WTC11 (cell line): ENCODE data around the gene SLC25A6. TPM values are rescaled to one million over a fixed set of nuclear protein-coding genes. Genes with fewer than 3 reads are reported as not detected.

Source experiments
- ATAC-seq: fragments of 200-7000 bp; cut with Tn5 transposase; 2 replicates; pipeline ENCODE4 v1.10.0; 2021; ENCODE audit warnings: mild to moderate bottlenecking, moderate library complexity
- CTCF ChIA-PET: fragments of 300-600 bp; sonication (Branson Sonifier 250); formaldehyde crosslinking; loops from one replicate; lab custom pipeline; 2021; ENCODE audit warnings: antibody characterized with exemption; lab: Charles Lee
- POLR2A ChIA-PET: fragments of 350-600 bp; sonication (Branson Sonifier 250); formaldehyde crosslinking; loops from one replicate; lab custom pipeline; 2021; ENCODE audit warnings: antibody characterized with exemption; lab: Charles Lee
- DNase-seq: peaks from one replicate; pipeline ENCODE4 v3.0.0; 2021; ENCODE audit warnings: low spot score
- H3K27ac Mint-ChIP-seq: 2 replicates; pipeline ENCODE4 v1.8.0; 2021; ENCODE audit warnings: mixed read lengths
- H3K27me3 Mint-ChIP-seq: 2 replicates; pipeline ENCODE4 v1.8.0; 2021; ENCODE audit warnings: low read depth, mild to moderate bottlenecking, moderate library complexity, mixed read lengths
- H3K36me3 Mint-ChIP-seq: 2 replicates; pipeline ENCODE4 v1.8.0; 2021; ENCODE audit warnings: mixed read lengths
- H3K4me1 Mint-ChIP-seq: 2 replicates; pipeline ENCODE4 v1.8.0; 2022; ENCODE audit warnings: mixed read lengths
- H3K4me3 Mint-ChIP-seq: 2 replicates; pipeline ENCODE4 v1.8.0; 2021; ENCODE audit warnings: mild to moderate bottlenecking, moderate library complexity, mixed read lengths
- H3K9me3 Mint-ChIP-seq: 2 replicates; pipeline ENCODE4 v1.8.0; 2021; ENCODE audit warnings: mixed read lengths
- ATF1 ChIP-seq: sonication (generic); formaldehyde crosslinking; IDR thresholded peaks from 2 replicates; pipeline ENCODE4 v1.8.1; 2023; ENCODE audit warnings: mild to moderate bottlenecking, moderate library complexity, missing genetic modification reagents
- CREB1 ChIP-seq: sonication (generic); formaldehyde crosslinking; IDR thresholded peaks from 2 replicates; pipeline ENCODE4 v1.8.0; 2023; ENCODE audit warnings: mild to moderate bottlenecking, missing genetic modification reagents
- CREM ChIP-seq: sonication (generic); formaldehyde crosslinking; IDR thresholded peaks from 2 replicates; pipeline ENCODE4 v1.8.1; 2022; ENCODE audit warnings: mild to moderate bottlenecking, missing genetic modification reagents, moderate library complexity
- EMX1 ChIP-seq: fragments of 250-450 bp; sonication (Bioruptor Pico); IDR thresholded peaks from 2 replicates; pipeline ENCODE4 v1.8.0; 2021; ENCODE audit warnings: mild to moderate bottlenecking
- GABPB1 ChIP-seq: sonication (generic); formaldehyde crosslinking; IDR thresholded peaks from 2 replicates; pipeline ENCODE4 v1.8.1; 2023; ENCODE audit warnings: mild to moderate bottlenecking, missing genetic modification reagents
- KAT7 ChIP-seq: sonication (generic); formaldehyde crosslinking; IDR thresholded peaks from 2 replicates; pipeline ENCODE4 v1.8.1; 2023; ENCODE audit warnings: missing genetic modification reagents, mild to moderate bottlenecking, borderline replicate concordance
- NFE2L1 ChIP-seq: sonication (generic); formaldehyde crosslinking; IDR thresholded peaks from 2 replicates; pipeline ENCODE4 v1.8.1; 2023; ENCODE audit warnings: missing genetic modification reagents
- NR2C2 ChIP-seq: sonication (generic); formaldehyde crosslinking; IDR thresholded peaks from 2 replicates; pipeline ENCODE4 v1.8.0; 2022; ENCODE audit warnings: mild to moderate bottlenecking, missing genetic modification reagents
- SP1 ChIP-seq: sonication (generic); formaldehyde crosslinking; conservative IDR thresholded peaks from 2 replicates; pipeline ENCODE4 v1.8.1; 2022; ENCODE audit warnings: missing genetic modification reagents
- TEAD1 ChIP-seq: sonication (generic); formaldehyde crosslinking; IDR thresholded peaks from 2 replicates; pipeline ENCODE4 v1.8.0; 2022; ENCODE audit warnings: mild to moderate bottlenecking, missing genetic modification reagents
- ZNF317 ChIP-seq: sonication (generic); formaldehyde crosslinking; IDR thresholded peaks from 2 replicates; pipeline ENCODE4 v1.8.1; 2023; ENCODE audit warnings: low read depth, mild to moderate bottlenecking, moderate library complexity, missing genetic modification reagents, borderline replicate concordance
- ZNF423 ChIP-seq: fragments of 250-450 bp; sonication (Bioruptor Pico); IDR thresholded peaks from 2 replicates; pipeline ENCODE4 v2.1.2; 2022; ENCODE audit warnings: mild to moderate bottlenecking, moderate library complexity
- total RNA-seq: library from RNA; stranded (reverse); gene quantifications from 3 replicates; pipeline ENCODE4 v1.2.3, GENCODE V29; 2021
- TF ChIP-seq, protein P1 (sequence below): sonication (generic); formaldehyde crosslinking; IDR thresholded peaks from 2 replicates; pipeline ENCODE4 v1.8.1; 2023; ENCODE audit warnings: mild to moderate bottlenecking, missing genetic modification reagents, borderline replicate concordance
- TF ChIP-seq, protein P2 (sequence below): fragments of 250-450 bp; sonication (Bioruptor Pico); IDR thresholded peaks from 2 replicates; pipeline ENCODE4 v1.8.0; 2021; ENCODE audit warnings: mild to moderate bottlenecking
- TF ChIP-seq, protein P3 (sequence below): sonication (generic); formaldehyde crosslinking; IDR thresholded peaks from 2 replicates; pipeline ENCODE4 v1.8.1; 2023; ENCODE audit warnings: mild to moderate bottlenecking, missing genetic modification reagents
- TF ChIP-seq, protein P4 (sequence below): sonication (generic); formaldehyde crosslinking; IDR thresholded peaks from 2 replicates; pipeline ENCODE4 v1.8.1; 2023; ENCODE audit warnings: mild to moderate bottlenecking, missing genetic modification reagents, moderate library complexity
- TF ChIP-seq, protein P5 (sequence below): fragments of 250-450 bp; sonication (Bioruptor Pico); conservative IDR thresholded peaks from 2 replicates; pipeline ENCODE4 v1.9.0; 2021; ENCODE audit warnings: mild to moderate bottlenecking
- TF ChIP-seq, protein P6 (sequence below): sonication (generic); formaldehyde crosslinking; IDR thresholded peaks from 2 replicates; pipeline ENCODE4 v1.8.1; 2022; ENCODE audit warnings: low read depth, mild to moderate bottlenecking, moderate library complexity, missing genetic modification reagents, borderline replicate concordance

The SLC25A6 gene
- total RNA-seq, 1 experiment from 2014 or later: 627 TPM

DNA sequence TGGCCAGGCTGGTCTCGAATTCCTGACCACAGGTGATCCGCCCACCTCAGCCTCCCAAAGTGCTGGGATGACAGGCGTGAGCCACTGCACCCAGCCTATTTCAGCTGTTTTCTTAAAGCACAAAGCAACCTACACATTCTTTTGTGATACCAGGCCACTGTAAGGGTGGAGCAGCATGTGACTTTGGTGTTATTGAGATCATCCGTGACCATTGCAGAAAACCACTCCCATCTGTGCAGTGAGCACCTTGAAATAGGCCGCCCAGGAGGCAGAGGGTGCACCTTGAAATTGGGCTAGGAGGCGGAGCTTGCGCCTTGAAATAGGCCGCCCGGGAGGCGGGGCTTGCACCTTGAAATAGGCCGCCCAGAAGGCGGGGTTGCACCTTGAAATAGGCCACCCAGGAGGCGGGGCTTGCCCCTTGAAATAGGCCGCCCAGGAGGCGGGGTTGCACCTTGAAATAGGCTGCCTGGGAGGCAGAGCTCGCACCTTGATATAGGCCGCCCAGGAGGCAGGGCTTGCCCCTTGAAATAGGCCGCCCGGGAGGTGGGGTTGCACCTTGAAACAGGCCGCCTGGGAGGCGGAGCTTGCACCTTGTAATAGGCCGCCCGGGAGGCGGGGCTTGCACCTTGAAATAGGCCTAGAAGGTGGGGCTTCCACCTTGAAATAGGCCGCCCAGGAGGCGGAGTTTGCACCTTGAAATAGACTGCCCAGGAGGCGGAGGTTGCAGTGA, 9.0 kb upstream of the SLC25A6 start:
- H3K27ac Mint-ChIP-seq: peak overlapping the region; percentile 46; the same call in 1 of the 2 replicates
- DNase-seq (peak; percentile 88), ATAC-seq (peak; percentile 92)
- TF ChIP-seq NR2C2 (CRISPR knock-in tag) (no peak), EMX1 (0 out of 2 replicates have a peak, but pooled peaks have one; percentile 40), GABPB1 (CRISPR knock-in tag) (no peak), SP1 (CRISPR knock-in tag) (peak; percentile 50; the same call in 1 of the 2 replicates), ZNF317 (CRISPR knock-in tag) (no peak)
- TF ChIP-seq, protein P1, sequence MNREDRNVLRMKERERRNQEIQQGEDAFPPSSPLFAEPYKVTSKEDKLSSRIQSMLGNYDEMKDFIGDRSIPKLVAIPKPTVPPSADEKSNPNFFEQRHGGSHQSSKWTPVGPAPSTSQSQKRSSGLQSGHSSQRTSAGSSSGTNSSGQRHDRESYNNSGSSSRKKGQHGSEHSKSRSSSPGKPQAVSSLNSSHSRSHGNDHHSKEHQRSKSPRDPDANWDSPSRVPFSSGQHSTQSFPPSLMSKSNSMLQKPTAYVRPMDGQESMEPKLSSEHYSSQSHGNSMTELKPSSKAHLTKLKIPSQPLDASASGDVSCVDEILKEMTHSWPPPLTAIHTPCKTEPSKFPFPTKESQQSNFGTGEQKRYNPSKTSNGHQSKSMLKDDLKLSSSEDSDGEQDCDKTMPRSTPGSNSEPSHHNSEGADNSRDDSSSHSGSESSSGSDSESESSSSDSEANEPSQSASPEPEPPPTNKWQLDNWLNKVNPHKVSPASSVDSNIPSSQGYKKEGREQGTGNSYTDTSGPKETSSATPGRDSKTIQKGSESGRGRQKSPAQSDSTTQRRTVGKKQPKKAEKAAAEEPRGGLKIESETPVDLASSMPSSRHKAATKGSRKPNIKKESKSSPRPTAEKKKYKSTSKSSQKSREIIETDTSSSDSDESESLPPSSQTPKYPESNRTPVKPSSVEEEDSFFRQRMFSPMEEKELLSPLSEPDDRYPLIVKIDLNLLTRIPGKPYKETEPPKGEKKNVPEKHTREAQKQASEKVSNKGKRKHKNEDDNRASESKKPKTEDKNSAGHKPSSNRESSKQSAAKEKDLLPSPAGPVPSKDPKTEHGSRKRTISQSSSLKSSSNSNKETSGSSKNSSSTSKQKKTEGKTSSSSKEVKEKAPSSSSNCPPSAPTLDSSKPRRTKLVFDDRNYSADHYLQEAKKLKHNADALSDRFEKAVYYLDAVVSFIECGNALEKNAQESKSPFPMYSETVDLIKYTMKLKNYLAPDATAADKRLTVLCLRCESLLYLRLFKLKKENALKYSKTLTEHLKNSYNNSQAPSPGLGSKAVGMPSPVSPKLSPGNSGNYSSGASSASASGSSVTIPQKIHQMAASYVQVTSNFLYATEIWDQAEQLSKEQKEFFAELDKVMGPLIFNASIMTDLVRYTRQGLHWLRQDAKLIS (CRISPR knock-in tag): no peak
- TF ChIP-seq, protein P2, sequence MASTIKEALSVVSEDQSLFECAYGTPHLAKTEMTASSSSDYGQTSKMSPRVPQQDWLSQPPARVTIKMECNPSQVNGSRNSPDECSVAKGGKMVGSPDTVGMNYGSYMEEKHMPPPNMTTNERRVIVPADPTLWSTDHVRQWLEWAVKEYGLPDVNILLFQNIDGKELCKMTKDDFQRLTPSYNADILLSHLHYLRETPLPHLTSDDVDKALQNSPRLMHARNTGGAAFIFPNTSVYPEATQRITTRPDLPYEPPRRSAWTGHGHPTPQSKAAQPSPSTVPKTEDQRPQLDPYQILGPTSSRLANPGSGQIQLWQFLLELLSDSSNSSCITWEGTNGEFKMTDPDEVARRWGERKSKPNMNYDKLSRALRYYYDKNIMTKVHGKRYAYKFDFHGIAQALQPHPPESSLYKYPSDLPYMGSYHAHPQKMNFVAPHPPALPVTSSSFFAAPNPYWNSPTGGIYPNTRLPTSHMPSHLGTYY: no peak; the same call in 1 of the 2 replicates
- TF ChIP-seq, protein P3, sequence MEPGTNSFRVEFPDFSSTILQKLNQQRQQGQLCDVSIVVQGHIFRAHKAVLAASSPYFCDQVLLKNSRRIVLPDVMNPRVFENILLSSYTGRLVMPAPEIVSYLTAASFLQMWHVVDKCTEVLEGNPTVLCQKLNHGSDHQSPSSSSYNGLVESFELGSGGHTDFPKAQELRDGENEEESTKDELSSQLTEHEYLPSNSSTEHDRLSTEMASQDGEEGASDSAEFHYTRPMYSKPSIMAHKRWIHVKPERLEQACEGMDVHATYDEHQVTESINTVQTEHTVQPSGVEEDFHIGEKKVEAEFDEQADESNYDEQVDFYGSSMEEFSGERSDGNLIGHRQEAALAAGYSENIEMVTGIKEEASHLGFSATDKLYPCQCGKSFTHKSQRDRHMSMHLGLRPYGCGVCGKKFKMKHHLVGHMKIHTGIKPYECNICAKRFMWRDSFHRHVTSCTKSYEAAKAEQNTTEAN: no peak
- no peaks in the 10 kb centered on the region for H3K27me3 Mint-ChIP-seq
- ChIA-PET POLR2A (no interaction called here), CTCF (no interaction called here)
- no peak overlapping the region for H3K4me3 Mint-ChIP-seq
- H3K36me3 Mint-ChIP-seq: peaks cover 22% of the 10 kb centered on the region
- peaks cover 2% of the 10 kb centered on the region; the same call in 1 of the 2 replicates for H3K4me1 Mint-ChIP-seq
- no peaks in the 10 kb centered on the region for H3K9me3 Mint-ChIP-seq

DNA sequence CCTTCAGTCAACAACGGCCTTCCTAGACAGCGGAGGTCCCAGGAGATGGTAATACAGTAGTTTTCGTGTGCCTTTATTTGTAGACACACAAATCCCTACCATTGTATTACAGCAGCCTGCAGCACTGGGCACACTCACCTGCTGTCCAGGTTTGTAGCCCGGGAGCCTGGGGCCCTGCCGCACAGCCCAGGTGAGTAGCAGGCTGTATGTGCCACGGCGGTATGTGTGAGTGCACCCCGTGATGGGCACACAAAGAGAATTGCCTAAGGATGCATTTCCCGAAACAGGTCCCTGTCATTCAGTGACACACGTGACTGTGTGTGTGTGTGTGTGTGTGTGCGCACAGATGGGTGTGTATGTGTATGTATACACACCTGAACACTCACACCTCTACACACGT, 8.1 kb upstream of the SLC25A6 start:
- Mint-ChIP-seq H3K4me3 (no peak overlapping the region), H3K36me3 (peaks cover 30% of the 10 kb centered on the region), H3K27me3 (no peaks in the 10 kb centered on the region), H3K27ac (no peak overlapping the region), H3K9me3 (no peaks in the 10 kb centered on the region), H3K4me1 (peaks cover 10% of the 10 kb centered on the region)
- ATAC-seq: no peak
- no peak for DNase-seq
- POLR2A ChIA-PET: no interaction called here
- CTCF ChIA-PET: no interaction called here
- TF ChIP-seq, protein P4, sequence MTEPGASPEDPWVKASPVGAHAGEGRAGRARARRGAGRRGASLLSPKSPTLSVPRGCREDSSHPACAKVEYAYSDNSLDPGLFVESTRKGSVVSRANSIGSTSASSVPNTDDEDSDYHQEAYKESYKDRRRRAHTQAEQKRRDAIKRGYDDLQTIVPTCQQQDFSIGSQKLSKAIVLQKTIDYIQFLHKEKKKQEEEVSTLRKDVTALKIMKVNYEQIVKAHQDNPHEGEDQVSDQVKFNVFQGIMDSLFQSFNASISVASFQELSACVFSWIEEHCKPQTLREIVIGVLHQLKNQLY: no peak
- TF ChIP-seq KAT7 (no peak), CREM (CRISPR knock-in tag) (no peak), CREB1 (CRISPR knock-in tag) (no peak), ATF1 (CRISPR knock-in tag) (no peak), NFE2L1 (CRISPR knock-in tag) (no peak), ZNF423 (CRISPR knock-in tag) (no peak), TEAD1 (CRISPR knock-in tag) (no peak)
- TF ChIP-seq, protein P5, sequence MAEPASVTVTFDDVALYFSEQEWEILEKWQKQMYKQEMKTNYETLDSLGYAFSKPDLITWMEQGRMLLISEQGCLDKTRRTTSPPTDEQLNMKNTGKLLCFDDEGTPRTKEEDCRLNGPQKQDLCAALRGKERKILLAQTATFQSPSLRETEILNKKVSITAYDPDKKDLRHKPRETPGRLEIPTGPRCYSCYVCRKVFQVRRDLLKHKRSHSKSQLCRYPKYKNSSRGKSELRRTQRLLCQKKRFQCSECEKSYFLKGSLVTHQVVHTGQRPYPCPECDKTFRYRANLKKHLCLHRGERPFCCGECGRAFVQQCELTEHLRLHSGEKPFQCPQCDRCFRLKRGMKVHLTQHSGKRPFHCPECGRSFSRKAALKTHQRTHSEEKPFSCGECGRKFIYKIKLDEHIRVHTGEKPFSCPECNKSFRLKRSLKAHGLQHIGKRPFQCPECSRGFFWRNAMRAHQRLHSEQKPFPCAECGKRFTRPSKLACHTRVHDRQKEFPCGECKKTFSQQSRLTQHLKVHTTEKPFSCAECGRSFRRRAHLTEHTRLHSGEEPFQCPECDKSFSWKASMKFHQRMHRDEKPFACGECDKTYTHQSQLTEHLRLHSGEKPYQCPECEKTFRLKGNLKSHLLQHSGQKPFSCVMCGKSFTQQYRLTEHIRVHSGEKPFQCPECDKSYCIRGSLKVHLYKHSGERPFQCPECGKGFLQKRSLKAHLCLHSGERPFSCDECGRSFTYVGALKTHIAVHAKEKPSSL (CRISPR knock-in tag): no peak
- TF ChIP-seq, protein P6, sequence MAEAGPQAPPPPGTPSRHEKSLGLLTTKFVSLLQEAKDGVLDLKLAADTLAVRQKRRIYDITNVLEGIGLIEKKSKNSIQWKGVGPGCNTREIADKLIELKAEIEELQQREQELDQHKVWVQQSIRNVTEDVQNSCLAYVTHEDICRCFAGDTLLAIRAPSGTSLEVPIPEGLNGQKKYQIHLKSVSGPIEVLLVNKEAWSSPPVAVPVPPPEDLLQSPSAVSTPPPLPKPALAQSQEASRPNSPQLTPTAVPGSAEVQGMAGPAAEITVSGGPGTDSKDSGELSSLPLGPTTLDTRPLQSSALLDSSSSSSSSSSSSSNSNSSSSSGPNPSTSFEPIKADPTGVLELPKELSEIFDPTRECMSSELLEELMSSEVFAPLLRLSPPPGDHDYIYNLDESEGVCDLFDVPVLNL (CRISPR knock-in tag): no peak
- TF ChIP-seq, protein P3: no peak
- TF ChIP-seq, protein P1 (CRISPR knock-in tag): no peak
